Naive thymus-derived CD4-positive, alpha-beta T cell (primary cell): Measurements from ENCODE around the gene TAF12. TPM values are rescaled to one million over a fixed set of nuclear protein-coding genes. Genes with fewer than 3 reads are reported as not detected.
"Not testable (repeated sequence)": the region's sequence is repeated elsewhere in the genome, so short reads cannot be mapped to it uniquely, and the experiment has no call there.

ENCODE experiments used
- ATAC-seq: fragments of 150-1000 bp; cut with Tn5 transposase; 2 replicates; pipeline ENCODE4 v1.10.0; 2021; ENCODE audit warnings: mild to moderate bottlenecking, moderate library complexity
- CTCF ChIA-PET: fragments of 350-600 bp; sonication (Branson Sonifier 250); formaldehyde crosslinking; loops from one replicate; lab custom pipeline; 2021; ENCODE audit warnings: antibody characterized with exemption; lab: Charles Lee
- POLR2A ChIA-PET: fragments of 350-600 bp; sonication (Branson Sonifier 250); formaldehyde crosslinking; loops from one replicate; lab custom pipeline; 2021; ENCODE audit warnings: antibody characterized with exemption, inconsistent platforms; lab: Charles Lee
- DNase-seq, 9 donors: peaks; one replicate each; pipeline versions ENCODE4 v3.0.0 to v3.0.0-alpha.2; 2020 to 2022; ENCODE audit warnings: mixed read lengths in 1 of 9
- H3K27ac ChIP-seq: one replicate; pipeline ENCODE4 v1.7.0; 2013; ENCODE audit warnings: mild to moderate bottlenecking, low read depth, low read length, moderate library complexity
- H3K27me3 ChIP-seq, 2 donors: one replicate each; pipeline ENCODE4 v1.7.0; 2013; ENCODE audit warnings: low read length in 2 of 2, mild to moderate bottlenecking in 2 of 2, moderate library complexity in 2 of 2; ENCODE audit not compliant: control insufficient read depth in 2 of 2, insufficient read depth in 2 of 2
- H3K36me3 ChIP-seq, 3 experiments: 1 replicate in 2 of 3; 2 replicates in 1 of 3; pipeline ENCODE4 v1.7.0; 2013; ENCODE audit warnings: low read length in 3 of 3, mild to moderate bottlenecking in 3 of 3, moderate library complexity in 1 of 3; ENCODE audit not compliant: insufficient read depth in 3 of 3, control insufficient read depth in 2 of 3
- H3K4me1 ChIP-seq, 2 donors: one replicate each; pipeline ENCODE4 v1.7.0; 2013; ENCODE audit warnings: low read length in 2 of 2, mild to moderate bottlenecking in 2 of 2, moderate library complexity in 1 of 2; ENCODE audit not compliant: control insufficient read depth in 2 of 2, insufficient read depth in 2 of 2
- H3K4me3 ChIP-seq: 2 replicates; pipeline ENCODE4 v1.7.0; 2013; ENCODE audit warnings: mild to moderate bottlenecking, low read length
- H3K9me3 ChIP-seq, 3 experiments: 1 replicate in 2 of 3; 2 replicates in 1 of 3; pipeline ENCODE4 v1.7.0; 2013; ENCODE audit warnings: low read length in 3 of 3; ENCODE audit not compliant: control insufficient read depth in 2 of 3
- H3K27ac Mint-ChIP-seq, 9 donors: one replicate each; pipeline ENCODE4 v1.8.0; 2020 to 2022; ENCODE audit warnings: mixed read lengths in 9 of 9, mild to moderate bottlenecking in 8 of 9, moderate library complexity in 5 of 9, inconsistent platforms in 2 of 9
- H3K27me3 Mint-ChIP-seq, 5 donors: one replicate each; pipeline ENCODE4 v1.8.0; 2021 to 2022; ENCODE audit warnings: mixed read lengths in 5 of 5, mild to moderate bottlenecking in 1 of 5
- H3K36me3 Mint-ChIP-seq, 5 donors: one replicate each; pipeline ENCODE4 v1.8.0; 2020 to 2022; ENCODE audit warnings: mixed read lengths in 5 of 5, mild to moderate bottlenecking in 3 of 5, inconsistent platforms in 1 of 5
- H3K4me1 Mint-ChIP-seq, 7 donors: one replicate each; pipeline ENCODE4 v1.8.0; 2020 to 2022; ENCODE audit warnings: mixed read lengths in 7 of 7, mild to moderate bottlenecking in 3 of 7, inconsistent platforms in 1 of 7
- H3K4me3 Mint-ChIP-seq, 10 donors: one replicate each; pipeline ENCODE4 v1.8.0; 2020 to 2022; ENCODE audit warnings: mild to moderate bottlenecking in 10 of 10, mixed read lengths in 10 of 10, moderate library complexity in 6 of 10, inconsistent platforms in 2 of 10
- H3K9me3 Mint-ChIP-seq, 11 donors: one replicate each; pipeline ENCODE4 v1.8.0; 2020 to 2022; ENCODE audit warnings: mixed read lengths in 11 of 11, mild to moderate bottlenecking in 4 of 11, inconsistent platforms in 1 of 11, moderate library complexity in 1 of 11
- intact Hi-C, 2 donors: fragments of 100-400 bp; cut with micrococcal nuclease; formaldehyde crosslinking; loops; one replicate each; pipeline ENCODE4 v1.15.1; 2023
- polyA plus RNA-seq, 2 donors: library from polyadenylated mRNA; unstranded; fragments of 300-500 nt; fragmentation: Illumina TruSeq; gene quantifications; one replicate each; pipeline ENCODE4 v1.2.3, GENCODE V29; 2021
- total RNA-seq, 6 experiments: library from RNA in 5 of 6; stranded (reverse) in 5 of 6; gene quantifications; 1 replicate in 5 of 6; 2 replicates in 1 of 6; pipeline ENCODE4 v1.2.3 and lab custom pipeline; 2021 to 2026

The TAF12 gene
- total and polyA plus RNA-seq, 7 experiments from 2014 or later: 13.0 to 41.8 (median 23.4) TPM

GRCh38 chr1:28663871-28664470 is 21.1 kb upstream of the TAF12 start:
- peak overlapping the region in 1 of 10 donors; percentile 4 for H3K4me3 Mint-ChIP-seq
- Histone ChIP-seq H3K4me3 (no peak overlapping the region), H3K9me3 (no peaks in the 10 kb centered on the region), H3K27me3 (no peaks in the 10 kb centered on the region), H3K4me1 (peaks cover 3 to 6% of the 10 kb centered on the region in 2 donors), H3K27ac (no peak overlapping the region), H3K36me3 (peaks cover 0 to under 1% (median 0%) of the 10 kb centered on the region in 3 experiments)
- H3K27ac Mint-ChIP-seq: peak overlapping the region in 8 of 9 donors; percentile 26 to 87 (median 72)
- ChIA-PET POLR2A (interaction anchor here (0.6 to 15.0 kb wide), 4 partner anchors 17 to 267 kb away, joined by 3 to 383 read pairs (median 4); partner anchors contain the start of genes RNU11, TAF12 and YTHDF2), CTCF (interaction anchor here (1.1 kb wide), 1 partner anchor 21 kb away, joined by 5 read pairs; the partner anchor contains the start of gene TAF12)
- no peak for ATAC-seq
- H3K4me1 Mint-ChIP-seq: peaks cover 8 to 17% (median 16%) of the 10 kb centered on the region in 7 donors
- intact Hi-C loops: no loop called here
- no peak for DNase-seq
- no peaks in the 10 kb centered on the region for H3K36me3 Mint-ChIP-seq
- H3K9me3 Mint-ChIP-seq: no peaks in the 10 kb centered on the region
- H3K27me3 Mint-ChIP-seq: peaks cover 0 to 3% (median 0%) of the 10 kb centered on the region in 5 donors

- Histone ChIP-seq H3K27me3 (no peaks in the 10 kb centered on the region), H3K36me3 (no peaks in the 10 kb centered on the region), H3K4me1 (no peaks in the 10 kb centered on the region), H3K27ac (no peak overlapping the region), H3K4me3 (no peak overlapping the region), H3K9me3 (no peaks in the 10 kb centered on the region)
- H3K36me3 Mint-ChIP-seq: no peaks in the 10 kb centered on the region
- peaks cover 0 to 5% (median 0%) of the 10 kb centered on the region in 7 donors for H3K4me1 Mint-ChIP-seq
- no peaks in the 10 kb centered on the region for H3K9me3 Mint-ChIP-seq
- POLR2A ChIA-PET: interaction anchor here (1.1 kb wide), 1 partner anchor 13 kb away, joined by 3 read pairs; the partner anchor contains the start of gene TAF12
- no peak overlapping the region for H3K27ac Mint-ChIP-seq
- peaks cover 0 to 3% (median 0%) of the 10 kb centered on the region in 5 donors for H3K27me3 Mint-ChIP-seq
- CTCF ChIA-PET: no interaction called here
- intact Hi-C loops: no loop called here
- H3K4me3 Mint-ChIP-seq: no peak overlapping the region
- DNase-seq (no peak), ATAC-seq (no peak)
Observed at GRCh38 chr1:28656335-28656734, 13.5 kb upstream of the TAF12 start.

GRCh38 chr1:28655448-28656311 is 12.8 kb upstream of the TAF12 start:
- intact Hi-C loops, H3K9me3 ChIP-seq, H3K27me3 Mint-ChIP-seq, DNase-seq, H3K4me1 ChIP-seq, H3K36me3 Mint-ChIP-seq, H3K9me3 Mint-ChIP-seq, H3K4me3 Mint-ChIP-seq, H3K27me3 ChIP-seq, H3K4me3 ChIP-seq, H3K4me1 Mint-ChIP-seq, ATAC-seq, H3K27ac ChIP-seq, H3K36me3 ChIP-seq: not testable (repeated sequence)
- POLR2A ChIA-PET: interaction anchor here (1.1 kb wide), 1 partner anchor 13 kb away, joined by 3 read pairs; the partner anchor contains the start of gene TAF12
- H3K27ac Mint-ChIP-seq: peak overlapping the region in 1 of 9 donors; percentile 36
- CTCF ChIA-PET: interaction anchor here (1.6 kb wide), 1 partner anchor 75 kb away, joined by 4 read pairs; no protein-coding TSS in a partner anchor

DNA sequence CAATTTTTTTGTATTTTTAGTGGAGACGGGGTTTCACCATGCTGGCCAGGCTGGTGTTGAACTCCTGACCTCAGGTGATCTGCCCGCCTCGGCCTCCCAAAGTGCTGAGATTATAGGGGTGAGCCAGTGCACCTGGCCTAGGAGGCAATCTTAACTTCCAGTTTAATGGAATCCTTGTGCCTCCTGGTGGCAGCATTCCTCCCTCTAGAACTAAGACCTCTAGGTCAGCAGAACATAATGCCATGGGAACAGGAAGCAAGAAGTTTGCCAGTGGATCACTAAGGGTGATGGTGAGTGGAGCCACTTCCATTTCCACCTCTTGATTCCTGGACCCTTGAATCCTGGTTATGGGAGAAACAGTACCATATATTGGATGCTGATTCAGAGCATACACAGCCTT is 11.0 kb upstream of the TAF12 start:
- H3K4me3 ChIP-seq, H3K9me3 ChIP-seq, ATAC-seq, H3K36me3 Mint-ChIP-seq, H3K27me3 Mint-ChIP-seq, H3K27me3 ChIP-seq, H3K9me3 Mint-ChIP-seq, H3K27ac ChIP-seq, H3K4me1 ChIP-seq, H3K4me1 Mint-ChIP-seq, H3K4me3 Mint-ChIP-seq, H3K36me3 ChIP-seq, DNase-seq, POLR2A ChIA-PET: not testable (repeated sequence)
- intact Hi-C loops: loop anchor here in 1 of 2 donors (5.0 kb wide), 1 partner anchor 247 kb away; no protein-coding TSS in a partner anchor
- peak overlapping the region in 1 of 9 donors; percentile 25 for H3K27ac Mint-ChIP-seq
- CTCF ChIA-PET: interaction anchor here (1.6 kb wide), 1 partner anchor 73 kb away, joined by 4 read pairs; no protein-coding TSS in a partner anchor

DNA sequence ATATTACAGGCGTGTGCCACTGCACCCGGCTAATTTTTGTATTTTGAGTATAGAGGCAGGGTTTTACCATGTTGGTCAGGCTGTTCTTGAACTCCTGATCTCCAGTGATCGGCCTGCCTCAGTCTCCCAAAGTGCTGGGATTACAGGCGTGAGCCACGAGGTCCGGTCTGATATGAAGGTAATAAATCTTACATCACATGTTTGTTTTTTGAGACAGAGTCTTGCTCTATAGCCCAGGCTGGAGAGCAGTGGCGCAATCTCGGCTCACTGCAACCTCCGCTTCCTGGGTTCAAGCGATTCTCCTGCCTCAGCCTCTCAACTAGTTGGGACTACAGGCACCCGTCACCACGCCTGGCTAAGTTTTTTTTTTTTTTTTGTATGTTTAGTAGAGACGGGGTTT is 10.2 kb upstream of the TAF12 start:
- H3K4me1 ChIP-seq, H3K9me3 Mint-ChIP-seq, H3K27ac Mint-ChIP-seq, H3K27me3 Mint-ChIP-seq, ATAC-seq, H3K27ac ChIP-seq, H3K4me3 ChIP-seq, H3K36me3 ChIP-seq, DNase-seq, H3K9me3 ChIP-seq, H3K4me3 Mint-ChIP-seq, H3K36me3 Mint-ChIP-seq, H3K27me3 ChIP-seq: not testable (repeated sequence)
- ChIA-PET CTCF (interaction anchor here (0.6 to 1.6 kb wide), 2 partner anchors 9 to 34 kb away, joined by 3 read pairs; no protein-coding TSS in a partner anchor), POLR2A (interaction anchor here (0.6 to 14.1 kb wide), 4 partner anchors 10 to 96 kb away, joined by 3 to 383 read pairs (median 3); partner anchors contain the start of genes GMEB1 and TAF12)
- intact Hi-C loops: loop anchor here in 1 of 2 donors (5.0 kb wide), 1 partner anchor 246 kb away; no protein-coding TSS in a partner anchor
- peaks cover 2 to 12% (median 11%) of the 10 kb centered on the region in 7 donors for H3K4me1 Mint-ChIP-seq
